GM12873 (cell line): Measurements from ENCODE around the gene FBXO15.
A peak's percentile ranks its signal among the peaks of the same experiment; 100 is the strongest.

Source experiments
- CTCF ChIP-seq: IDR thresholded peaks from 2 replicates; pipeline ENCODE4 v1.5.1; 2012; ENCODE audit warnings: low read depth, mild to moderate bottlenecking, moderate library complexity, low read length, control low read depth; ENCODE audit not compliant: insufficient read depth; ENCODE audit errors: missing control alignments

The FBXO15 gene

DNA sequence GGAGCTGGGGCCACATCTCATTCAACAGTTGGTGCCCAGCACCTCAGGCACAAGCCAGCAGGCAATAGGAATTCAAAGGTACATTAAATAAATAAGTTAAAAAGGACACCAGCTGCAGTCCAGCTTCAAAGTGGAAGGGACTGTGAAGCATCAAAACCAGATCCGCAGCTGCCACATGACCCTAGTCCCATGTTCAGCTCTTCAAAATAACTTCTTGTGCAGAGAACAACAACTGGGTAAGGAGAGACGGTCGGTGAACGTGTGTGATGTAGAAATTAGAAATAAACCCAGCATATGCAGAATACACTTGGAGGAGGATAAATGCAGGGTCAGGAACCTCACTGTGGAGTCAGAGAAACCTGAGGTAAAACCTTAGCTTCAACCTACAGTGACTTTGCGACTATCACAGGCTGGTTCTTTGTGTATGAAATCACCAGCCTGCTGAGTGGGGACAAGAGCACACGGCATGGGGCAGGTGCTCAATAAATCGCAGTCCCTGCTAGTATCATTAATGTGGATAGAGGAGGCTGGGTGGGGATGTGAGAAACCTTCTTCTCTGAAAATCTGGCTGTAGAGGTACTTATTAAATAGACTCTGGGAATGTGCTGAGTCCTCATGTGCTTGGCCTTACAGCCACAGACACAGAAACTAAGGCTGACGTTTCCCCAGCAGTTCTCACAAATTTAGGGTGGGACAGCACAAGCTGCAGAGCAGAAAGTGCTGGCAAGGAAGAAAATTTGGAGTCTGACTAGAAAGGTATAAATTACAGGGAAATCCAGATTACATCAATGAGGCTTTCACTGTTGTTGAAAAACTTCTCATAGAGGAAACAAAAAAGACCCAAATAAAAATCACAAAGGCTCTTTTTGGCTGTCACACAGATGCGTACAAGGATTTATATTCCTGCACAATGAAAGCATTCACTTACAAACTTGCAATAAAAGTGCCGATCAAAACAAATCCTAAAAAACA, 20.7 kb downstream of the FBXO15 start:
- no peak for TF ChIP-seq CTCF

GRCh38 chr18:74124642-74125041, 23.0 kb downstream of the FBXO15 start:
- no peak for TF ChIP-seq CTCF

DNA sequence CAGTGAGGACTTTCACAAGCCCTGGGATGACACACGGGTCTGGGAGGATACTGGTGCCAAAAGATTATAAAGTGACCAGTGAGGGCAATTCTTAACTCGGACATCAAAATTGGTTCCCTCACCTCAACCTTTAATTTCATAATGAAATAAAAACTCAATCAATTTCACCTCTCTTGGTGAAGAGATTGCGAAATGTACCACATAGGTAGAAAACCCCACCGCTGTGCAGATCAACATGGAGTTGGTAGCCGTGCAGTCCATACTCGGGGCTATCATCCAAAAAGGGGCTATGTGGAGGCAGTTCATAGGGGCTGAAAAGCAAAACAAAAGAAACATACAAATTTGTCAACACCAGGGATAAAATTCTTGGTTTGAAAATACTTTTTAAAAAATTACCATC, 24.4 kb downstream of the FBXO15 start:
- no peak for TF ChIP-seq CTCF

GRCh38 chr18:74116633-74117554, 30.7 kb downstream of the FBXO15 start:
- peak; percentile 52 for TF ChIP-seq CTCF

DNA sequence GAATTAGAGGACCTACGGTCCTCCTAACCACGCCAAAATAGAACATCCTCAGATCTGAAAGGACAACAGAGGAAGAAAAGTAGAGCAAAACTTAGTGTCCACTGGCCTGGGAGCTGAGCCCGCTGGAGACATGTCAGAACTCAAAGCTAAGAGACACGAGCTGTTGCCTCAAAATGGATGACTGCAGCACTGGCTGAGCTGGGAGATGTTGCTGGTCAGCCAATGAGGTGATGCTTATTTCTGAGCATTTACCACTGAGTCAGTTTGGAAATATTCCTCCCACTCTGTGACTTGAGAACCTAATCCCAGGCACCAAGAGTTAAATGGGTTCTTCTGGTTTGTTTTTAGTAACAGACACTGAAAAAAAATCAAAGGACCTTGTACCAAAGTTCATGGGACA, 32.6 kb downstream of the FBXO15 start:
- TF ChIP-seq CTCF: no peak

GRCh38 chr18:74114116-74114515, 33.5 kb downstream of the FBXO15 start:
- TF ChIP-seq CTCF: no peak

- TF ChIP-seq CTCF: no peak
Measured at GRCh38 chr18:74113711-74114110, 33.9 kb downstream of the FBXO15 start.
